EH (cell line): Measurements from ENCODE around the gene ODF4.
"Not testable (repeated sequence)": the region's sequence is repeated elsewhere in the genome, so short reads cannot be mapped to it uniquely, and the experiment has no call there.

Experiments
- DNase-seq: peaks from one replicate; pipeline ENCODE4 v3.0.0-alpha.2; 2015; ENCODE audit warnings: low read depth

ODF4 gene

DNA sequence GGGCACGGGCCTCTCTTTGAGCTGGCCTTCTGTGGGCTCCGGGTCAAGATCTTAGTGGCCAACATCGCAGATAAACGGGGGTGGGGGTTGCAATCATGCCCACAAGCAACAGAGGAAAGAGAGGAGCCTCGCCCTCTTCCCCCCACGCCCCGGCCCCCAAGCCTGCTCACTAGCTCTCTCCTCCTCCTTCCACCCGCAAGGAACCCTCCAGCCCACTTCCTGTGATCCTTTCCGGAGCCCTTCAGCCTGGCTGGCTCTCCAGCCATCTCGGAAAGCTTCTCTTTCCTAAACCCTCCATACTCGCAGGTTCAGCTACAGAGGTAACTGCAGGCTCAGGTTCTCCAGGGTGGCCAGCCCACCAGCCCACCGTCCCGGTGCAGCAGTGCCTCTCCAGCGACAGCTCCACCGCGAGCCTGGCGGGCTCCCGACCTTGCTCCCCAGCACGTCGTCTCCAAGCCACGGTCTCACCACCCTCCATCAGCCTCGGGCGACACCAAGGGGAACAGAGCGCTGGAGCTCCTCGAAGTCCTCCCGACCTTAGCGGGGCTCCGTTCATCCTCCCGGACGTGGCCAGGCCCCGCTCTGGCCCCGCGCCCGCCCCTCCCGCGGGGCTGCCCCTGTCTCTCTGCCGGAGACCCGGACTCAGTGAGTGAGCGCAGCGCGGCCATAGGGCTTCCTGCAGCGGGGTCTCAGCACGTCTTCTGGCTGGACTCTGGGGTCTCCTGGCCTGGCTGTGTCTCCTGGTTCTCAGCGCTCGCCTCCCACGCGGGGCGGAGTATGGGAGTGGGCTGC, 12.9 kb upstream of the ODF4 start:
- DNase-seq, result peak; percentile 44

DNA sequence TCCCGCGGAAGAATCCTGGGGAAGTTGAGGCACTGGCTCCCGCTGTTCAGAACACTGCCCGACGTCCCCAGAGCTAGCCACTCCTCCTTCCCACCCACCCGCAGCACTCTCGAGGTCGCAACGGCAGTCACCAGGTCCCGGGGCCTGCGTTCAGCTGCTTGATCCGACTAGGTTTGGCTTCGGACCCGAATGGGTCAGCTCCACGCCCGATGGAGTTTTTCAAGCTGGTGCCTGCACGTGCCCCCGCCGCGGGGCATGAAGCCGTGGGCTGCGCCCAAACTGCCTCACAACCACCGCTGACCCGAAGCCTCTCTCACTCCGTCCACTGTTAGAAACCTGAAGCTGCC, 12.4 kb upstream of the ODF4 start:
- no peak for DNase-seq

DNA sequence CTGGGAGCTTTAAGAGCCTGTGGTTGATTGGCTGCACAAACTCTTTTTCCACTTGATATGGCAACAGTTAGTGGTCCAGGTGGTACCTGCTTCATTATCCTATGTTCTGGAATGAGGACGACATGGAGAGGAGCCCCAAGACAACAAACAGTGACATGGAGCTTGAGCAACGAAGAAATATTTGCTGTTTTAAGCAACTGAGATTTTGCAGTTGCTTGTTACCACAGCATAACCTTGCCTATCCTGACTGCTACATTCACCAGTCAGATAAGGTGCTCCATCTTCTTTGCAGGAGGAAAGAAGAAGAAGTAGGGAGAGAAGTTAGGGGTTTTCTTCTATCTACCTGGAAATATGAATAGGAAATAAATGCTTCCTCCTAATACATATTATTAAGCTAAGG, 7.5 kb upstream of the ODF4 start:
- DNase-seq, result no peak

DNA sequence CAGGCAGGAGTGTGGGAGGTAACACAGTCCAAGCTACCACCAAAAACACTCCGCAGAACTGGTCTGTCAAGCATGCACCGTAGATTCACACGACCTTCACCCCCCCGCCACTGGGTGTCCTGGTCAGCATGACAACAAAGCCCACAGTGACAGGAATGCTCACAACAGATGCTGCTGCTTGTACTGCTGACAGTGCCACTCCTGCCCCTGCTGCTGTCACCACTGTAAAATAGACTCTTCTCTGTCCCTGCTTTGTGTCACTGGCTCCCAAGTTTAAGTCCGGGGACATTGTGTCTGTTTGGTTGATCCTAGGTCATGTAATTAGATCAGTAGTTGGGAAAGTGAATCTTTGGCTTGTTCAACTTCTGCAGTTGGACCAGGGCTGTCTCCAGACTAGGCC, 7.0 kb upstream of the ODF4 start:
- DNase-seq, result no peak

DNA sequence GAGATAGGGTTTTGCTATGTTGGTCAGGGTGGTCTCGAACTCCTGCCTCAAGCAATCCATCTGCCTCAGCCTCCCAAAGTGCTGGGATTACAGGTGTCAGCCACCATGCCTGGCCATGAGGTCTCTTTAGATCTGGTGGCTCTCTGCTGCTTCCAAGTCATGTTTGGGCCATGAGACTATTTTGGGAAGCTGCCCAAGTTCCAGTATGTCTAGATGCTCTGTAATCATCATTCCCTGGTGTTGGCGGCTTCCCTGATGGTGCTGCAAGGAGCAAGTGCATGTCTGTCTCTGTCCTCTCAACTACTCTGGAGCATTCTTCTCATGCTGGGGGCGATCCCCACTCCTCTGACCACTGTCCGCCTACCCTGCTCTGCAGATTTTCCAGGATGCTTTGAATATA, 6.4 kb upstream of the ODF4 start:
- DNase-seq, result peak; percentile 7

DNA sequence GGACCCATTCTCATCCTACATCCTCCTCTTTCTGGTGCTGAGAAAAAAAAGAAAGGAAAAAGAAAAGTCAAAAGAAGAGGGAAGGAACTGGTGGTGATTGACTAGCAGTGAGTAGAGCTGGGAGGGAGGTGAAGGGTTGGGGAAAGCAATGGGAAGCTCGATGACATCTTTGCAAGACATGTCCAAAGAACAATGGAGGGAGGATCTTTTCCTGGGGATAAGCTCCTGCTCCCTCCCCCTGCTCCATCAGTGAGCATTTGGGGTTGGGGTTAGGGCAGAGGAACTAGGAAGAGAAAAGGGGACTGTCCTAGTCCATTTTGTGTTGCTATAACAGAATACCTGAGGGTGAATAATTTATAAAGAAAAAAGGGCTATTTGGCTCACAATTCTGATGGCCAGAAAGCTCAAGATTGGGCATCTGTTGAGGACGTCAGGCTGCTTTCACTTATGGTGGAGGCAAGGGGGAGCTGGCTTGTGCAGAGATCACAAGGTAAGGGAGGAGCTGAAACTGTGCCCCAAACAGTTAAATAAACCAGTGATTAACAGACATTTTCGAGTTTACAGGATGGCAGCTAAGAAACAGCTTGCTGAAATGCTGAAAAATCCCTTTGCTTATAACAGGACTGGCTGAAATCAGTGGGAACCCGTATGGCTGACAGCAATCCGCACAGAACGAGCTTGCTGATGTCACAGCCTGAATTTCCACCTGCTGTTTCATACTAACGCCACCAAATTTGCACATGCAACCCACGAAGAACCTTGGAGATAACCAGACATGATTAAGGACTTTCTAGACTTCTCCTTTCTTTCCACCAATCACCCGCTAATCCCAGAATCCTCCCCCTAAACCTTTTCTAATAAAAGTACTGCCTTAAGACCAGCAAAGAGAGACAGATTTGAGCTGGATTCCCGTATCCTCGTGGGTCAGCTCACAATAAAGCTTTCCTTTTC, 1.6 kb upstream of the ODF4 start:
- DNase-seq, result no peak

DNA sequence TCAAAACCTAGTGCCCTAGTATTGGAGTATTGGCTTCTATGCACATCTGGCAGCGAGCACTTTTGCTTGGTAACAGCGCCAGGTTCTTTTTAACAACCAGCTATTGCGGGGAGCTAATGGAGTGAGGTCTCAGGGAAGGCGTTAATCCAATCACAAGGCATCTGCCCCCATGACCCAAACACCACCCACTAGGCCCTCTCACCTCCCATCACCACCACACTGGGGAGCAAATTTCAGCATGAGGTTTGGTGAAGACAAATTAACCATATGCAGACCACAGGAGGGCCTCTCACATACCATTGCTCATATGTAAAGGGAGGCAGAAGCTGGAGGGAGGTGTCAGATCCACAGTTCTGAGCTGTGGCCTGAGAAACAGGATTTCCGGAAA, 893 bp upstream of the ODF4 start:
- DNase-seq, result no peak

DNA sequence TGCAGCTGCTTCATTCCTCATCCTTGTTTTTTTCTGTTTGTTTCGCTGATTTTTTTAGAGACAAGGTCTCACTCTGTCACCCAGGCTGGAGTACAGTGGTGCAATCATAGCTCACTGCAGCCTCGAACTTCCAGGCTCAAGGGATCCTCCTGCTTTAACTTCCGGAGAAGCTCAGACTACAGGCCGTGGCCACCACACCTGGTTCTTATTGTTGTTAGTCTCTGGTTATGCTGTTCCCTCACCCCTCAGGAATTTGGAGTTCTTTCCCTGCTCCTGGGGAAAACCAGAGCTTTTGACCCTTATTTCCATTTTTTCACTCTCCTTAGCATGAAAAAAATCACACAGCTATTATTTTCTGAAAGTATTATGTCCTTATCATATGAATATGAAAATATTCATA, 1.8 kb downstream of the ODF4 start:
- DNase-seq, result no peak

DNA sequence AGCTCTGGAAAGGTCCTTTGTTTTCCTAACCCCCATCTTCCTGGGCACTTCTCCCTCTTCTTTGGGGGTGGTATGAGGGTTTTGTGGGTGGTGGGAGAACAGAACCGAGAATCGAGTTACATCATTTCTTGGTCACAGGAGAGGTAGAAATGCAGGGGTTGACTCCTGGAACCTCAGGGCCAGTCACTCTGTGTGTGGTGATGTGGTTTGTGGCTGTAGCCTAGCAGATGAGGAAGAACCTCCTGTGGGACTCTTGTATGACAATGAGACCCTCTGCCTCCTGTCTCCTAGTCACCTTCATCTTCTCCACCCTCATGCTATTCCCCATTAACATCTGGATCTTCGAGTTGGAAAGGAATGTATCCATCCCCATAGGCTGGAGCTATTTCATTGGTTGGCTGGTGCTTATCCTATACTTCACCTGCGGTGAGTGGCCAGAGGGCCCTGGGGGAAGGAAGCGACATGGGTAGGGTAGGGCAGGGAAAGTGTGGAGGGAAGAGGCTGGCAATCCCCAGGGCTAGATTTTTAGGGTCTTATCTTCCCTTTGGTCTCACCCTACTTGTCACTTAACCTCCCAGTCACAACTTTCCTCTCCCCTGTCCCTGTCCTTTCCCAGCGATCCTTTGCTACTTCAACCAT, 5.5 kb downstream of the ODF4 start:
- no peak for DNase-seq

DNA sequence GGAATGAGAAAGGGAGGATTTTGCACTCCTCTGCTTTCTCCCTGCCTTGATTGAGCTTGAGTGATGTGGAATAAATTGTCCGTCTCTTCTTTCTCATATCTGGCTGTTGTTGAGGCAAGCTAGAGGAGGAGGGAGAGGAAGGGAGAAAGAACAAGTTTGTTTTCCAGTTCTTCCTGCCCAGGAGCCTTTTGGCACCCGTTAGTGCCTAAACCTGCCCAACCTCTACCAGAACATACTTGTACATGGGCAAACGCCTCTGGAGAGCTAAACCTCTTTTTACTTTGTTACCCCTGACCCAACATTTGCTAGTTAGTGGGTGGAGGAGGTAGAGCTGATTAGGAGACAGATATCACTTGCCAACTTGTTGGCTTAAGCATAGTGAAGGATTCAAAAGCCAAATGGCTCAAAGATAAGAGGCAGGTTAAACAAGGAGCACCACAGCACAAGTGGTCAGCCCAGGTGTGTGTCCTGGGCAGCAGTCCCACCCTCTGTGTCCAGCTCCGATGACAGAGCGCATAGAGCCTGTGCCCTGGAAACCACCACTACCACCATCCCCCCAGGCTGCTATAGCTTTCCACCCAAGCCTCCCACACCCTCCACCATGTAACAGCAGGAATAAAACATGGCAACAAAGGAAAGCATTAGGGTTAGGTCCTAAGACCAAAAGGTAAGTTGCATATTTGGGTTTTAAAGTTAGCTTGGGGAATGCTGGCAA, 6.5 kb downstream of the ODF4 start:
- no peak for DNase-seq

DNA sequence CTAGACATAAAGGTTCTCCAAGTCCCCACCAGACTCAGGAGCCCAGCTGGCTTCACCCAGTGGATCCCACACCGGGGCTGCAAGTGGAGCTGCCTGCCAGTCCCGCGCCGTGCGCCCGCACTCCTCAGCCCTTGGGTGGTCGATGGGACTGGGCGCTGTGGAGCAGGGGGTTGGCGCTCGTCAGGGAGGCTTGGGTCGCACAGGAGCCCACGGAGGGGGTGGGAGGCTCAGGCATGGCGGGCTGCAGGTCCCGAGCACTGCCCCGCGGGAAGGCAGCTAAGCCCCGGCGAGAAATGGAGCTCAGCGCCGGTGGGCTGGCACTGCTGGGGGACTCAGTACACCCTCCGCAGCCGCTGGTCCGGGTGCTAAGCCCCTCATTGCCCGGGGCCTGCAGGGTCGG, 7.4 kb downstream of the ODF4 start:
- not testable (repeated sequence) for DNase-seq

DNA sequence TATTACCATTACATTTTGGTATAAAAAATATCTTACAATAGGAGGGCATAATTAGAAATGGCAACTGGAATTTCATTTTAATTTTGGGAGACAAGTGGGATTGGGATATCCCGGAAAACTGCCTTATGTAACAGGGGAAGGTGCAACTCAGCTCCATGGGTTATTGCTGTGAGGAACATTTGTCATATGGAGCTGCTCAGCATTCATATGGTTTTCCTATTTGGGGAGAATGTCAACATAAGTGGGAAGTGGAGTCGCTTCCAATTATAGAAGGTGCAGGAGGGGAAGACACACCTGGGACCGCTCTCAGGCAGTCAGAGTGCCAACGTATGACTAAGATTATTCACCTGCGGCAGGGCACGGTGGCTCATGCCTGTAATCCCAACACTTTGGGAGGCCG, 10.7 kb downstream of the ODF4 start:
- DNase-seq, result no peak

DNA sequence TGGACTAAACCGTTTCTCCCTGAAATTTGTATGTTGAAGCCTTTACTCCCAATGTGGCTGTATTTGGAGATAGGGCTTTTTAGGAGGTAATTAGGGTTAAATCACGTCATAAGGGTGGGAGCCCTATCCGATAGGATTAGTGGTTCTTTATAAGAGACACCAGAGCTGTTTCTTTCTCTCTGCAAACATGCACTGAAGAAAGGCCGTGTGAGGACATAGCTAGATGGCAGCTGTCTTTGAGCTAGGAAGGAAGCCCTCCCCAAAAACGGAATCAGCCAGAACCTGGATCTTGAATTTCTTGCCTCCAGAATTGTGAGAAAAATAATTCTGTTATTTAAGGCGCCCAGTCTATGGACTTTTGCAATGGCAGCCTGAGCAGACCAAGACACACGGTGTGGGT, 14.1 kb downstream of the ODF4 start:
- DNase-seq, result no peak

DNA sequence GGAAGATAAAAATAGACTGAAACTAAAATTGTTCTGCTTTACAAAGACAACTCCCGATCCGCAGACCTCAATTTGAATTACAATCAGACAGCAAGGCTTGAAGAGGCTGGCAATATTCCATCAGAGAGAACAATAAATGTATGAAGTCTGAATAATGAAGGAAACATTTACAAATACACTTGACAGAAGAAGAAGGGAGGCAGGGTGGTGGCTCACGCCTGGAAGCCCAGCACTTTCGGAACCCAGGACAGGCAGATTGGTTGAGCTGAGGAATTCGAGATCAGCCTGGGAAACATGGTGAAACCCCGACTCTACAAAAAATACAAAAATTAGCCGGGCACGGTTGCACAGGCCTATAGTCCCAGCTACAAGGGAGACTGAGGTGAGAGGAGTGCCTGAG, 14.6 kb downstream of the ODF4 start:
- no peak for DNase-seq

DNA sequence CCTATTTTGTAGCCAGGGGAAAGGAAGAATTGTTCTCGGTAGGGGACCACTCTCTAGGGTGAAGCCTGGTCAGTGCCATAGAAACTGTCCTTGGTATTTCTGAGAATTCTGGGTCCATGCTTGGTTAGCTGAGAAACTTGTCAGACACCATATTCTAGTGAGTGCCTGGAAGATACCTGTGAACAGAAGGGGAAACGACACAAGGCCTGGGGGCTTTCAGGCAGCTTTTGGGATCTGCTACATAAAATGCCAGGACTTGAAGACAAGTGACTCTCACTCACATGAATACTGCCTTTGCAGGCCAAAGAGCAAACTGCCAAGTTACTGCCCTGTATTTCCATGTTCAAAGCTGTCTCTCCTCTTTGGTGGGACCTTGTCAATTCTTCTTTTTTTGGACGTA, 18.3 kb downstream of the ODF4 start:
- DNase-seq, result no peak

DNA sequence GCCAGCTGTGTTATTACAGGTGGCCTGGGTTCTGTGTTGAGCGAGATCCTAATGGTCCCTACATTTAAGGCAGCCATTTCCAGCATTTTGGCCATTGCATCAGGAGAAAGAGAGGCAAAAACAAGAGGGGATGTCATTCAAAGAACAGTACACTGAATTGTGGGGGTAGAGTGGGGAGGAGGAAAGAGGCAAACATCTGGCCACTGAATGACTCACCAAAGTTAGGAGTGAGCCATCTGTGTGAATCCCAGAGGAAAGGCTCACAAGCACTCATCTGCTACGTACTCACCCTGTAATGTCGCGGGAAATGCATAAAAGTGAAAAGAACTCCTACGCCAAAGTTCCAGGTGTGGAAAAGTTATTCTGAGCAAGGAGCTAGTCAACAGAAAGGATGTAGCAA, 20.1 kb downstream of the ODF4 start:
- peak; percentile 84 for DNase-seq

DNA sequence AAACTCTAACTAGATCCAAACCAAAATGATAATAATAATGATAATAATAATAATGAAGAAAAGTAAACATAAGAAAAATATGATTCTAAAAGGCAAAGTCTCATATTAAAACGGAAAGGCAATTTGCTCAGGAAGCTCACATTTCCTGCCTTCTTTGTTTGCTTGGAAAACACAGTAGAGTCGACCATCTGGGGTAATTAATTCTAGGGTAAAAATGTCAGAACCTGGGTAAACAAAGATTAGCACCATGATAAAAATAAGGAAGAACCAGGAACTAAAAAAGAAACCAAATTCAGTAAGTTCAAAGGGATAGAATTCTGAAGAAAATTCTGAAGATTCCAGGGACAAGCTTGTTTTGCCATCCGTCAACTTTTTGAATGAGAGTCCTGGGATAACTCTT, 20.6 kb downstream of the ODF4 start:
- no peak for DNase-seq

DNA sequence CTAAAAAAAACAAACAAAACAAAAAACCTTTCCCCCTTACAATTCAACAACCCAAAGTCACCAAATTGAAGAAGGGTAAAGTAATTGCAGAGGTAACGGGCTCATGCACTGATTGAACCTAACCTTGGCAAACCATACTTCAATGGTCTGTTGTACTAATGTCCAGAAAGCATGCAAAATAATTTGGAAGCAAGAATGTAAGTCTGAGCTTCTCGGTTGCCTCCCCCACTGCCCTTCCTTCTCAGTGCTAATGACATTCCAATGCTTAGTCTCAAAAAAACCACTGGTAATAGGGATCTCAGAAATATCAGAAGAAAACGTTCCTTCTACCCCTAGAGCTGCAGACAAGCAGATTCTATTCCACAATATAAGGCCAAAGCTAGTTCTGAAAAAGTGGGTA, 21.1 kb downstream of the ODF4 start:
- DNase-seq, result peak; percentile 34

DNA sequence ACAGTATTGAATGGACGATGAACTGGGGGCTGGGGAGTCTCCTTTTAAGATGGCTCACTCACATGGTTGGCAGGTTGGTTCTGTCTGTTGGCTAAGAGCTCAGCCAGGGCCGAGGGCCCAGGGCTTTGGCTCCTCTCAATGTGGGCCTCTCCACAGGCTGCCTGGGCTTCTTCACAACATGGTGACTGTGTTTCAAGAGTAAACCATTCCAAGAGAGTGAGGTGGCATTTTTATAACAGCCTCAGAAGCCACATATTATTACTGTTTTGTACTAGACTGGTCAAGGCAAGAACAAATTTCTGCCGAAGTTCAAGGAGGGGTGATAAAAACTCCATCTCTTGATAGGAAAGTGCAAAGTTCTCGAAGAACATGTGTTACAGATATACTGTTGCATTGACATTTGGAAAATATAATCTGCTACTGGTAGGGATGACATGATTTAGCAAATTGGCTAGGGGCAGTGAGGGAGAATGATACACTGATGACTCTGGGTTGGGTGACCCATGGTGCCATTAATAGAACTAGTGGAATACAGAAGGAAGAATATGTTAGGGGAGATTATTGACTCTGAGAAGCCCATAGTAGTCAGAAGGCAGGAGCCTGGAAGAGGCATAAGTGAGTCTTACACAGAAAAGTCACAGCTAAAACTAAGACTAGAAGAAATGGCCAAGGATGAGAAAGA, 23.2 kb downstream of the ODF4 start:
- DNase-seq, result peak; percentile 69

DNA sequence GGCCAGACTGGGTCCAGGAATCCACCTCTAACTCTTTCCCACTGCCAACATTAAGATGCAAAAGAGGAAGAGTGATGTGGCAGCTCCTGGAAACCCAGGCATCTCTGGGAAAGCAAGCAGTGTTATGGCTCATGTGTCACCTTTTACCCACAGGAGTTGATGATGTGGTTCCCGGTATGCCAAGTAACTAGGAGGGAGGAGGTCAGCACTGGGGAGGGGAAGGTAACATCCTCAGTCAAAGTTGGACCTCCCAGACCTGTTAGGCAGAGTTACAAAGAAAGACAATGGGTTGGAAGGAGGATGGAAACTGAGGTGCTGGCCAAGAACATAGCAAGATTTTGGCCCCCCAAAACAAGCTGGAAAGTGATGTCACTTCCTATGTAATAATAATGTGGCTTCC, 25.5 kb downstream of the ODF4 start:
- DNase-seq, result peak; percentile 56

DNA sequence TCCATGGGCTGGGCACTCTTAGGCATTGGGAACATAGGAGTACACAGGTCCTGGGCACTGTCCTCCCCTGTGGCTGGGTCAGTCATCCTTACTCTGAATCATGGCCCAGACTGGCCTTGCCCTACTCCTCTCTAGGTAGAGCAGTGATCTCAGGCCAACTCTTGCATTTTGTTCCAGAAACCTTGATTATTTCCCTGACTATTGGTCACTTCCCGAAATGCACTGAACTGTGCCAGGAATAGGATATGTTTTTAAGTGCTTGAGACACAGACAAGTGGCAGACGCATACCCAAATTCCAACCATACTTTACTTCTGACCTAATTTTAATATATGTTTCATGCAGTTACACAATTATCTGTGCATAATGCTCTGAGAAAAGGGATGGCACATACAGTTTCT, 26.6 kb downstream of the ODF4 start:
- peak; percentile 87 for DNase-seq

DNA sequence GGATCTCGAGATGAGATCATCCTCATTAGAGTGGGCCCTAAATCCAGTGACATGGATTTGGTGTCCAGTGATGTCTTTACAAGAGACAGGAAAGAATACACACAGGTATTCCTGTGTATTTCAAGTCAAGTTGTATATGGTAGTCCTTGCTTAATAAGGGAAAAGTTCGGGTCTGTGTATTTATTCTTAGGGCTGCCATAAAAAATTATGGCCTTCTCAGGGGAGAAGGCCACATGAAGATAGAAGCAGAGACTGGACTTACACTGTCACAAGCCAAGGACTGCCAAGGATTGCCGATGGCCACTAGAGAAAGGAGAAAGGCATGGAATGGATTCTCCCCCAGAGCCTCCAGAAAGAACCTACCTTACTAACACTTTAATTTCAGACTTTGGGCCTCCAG, 28.6 kb downstream of the ODF4 start:
- DNase-seq, result no peak
